IPS-NIHi7 (cell line): ENCODE results near the gene CDC73.
A peak's percentile ranks its signal among the peaks of the same experiment; 100 is the strongest.
"Not testable (repeated sequence)": the region's sequence is repeated elsewhere in the genome, so short reads cannot be mapped to it uniquely, and the experiment has no call there.

ENCODE experiments used
- DNase-seq: peaks from one replicate; pipeline ENCODE4 v3.0.0; 2012; ENCODE audit warnings: mixed read lengths; ENCODE audit errors: extremely low spot score

The CDC73 gene

GRCh38 chr1:193181536-193181935, 59.7 kb downstream of the CDC73 start:
- DNase-seq: no peak

- no peak for DNase-seq
Observed at GRCh38 chr1:193181985-193182384, 60.2 kb downstream of the CDC73 start.

- DNase-seq: peak; percentile 10
Observed at GRCh38 chr1:193183019-193183627, 61.3 kb downstream of the CDC73 start.

- no peak for DNase-seq
Observed at GRCh38 chr1:193184776-193185175, 62.9 kb downstream of the CDC73 start.

- no peak for DNase-seq
Observed at GRCh38 chr1:193185211-193185610, 63.4 kb downstream of the CDC73 start.

GRCh38 chr1:193185901-193186731, 64.3 kb downstream of the CDC73 start, which contains the start of gene B3GALT2:
Gene B3GALT2, minus strand, starts transcription at chr1:193186613. Its CDS starts 5,051 bp downstream, at chr1:193181562.
- no peak for DNase-seq

- DNase-seq: no peak
Observed at GRCh38 chr1:193187114-193187513, 65.3 kb downstream of the CDC73 start.

- DNase-seq: not testable (repeated sequence)
Observed at GRCh38 chr1:193188915-193189314, 67.1 kb downstream of the CDC73 start.

- DNase-seq: no peak
Observed at GRCh38 chr1:193189442-193190095, 67.7 kb downstream of the CDC73 start.

GRCh38 chr1:193190096-193190744, 68.4 kb downstream of the CDC73 start:
- no peak for DNase-seq

- no peak for DNase-seq
Observed at GRCh38 chr1:193192586-193192985, 70.8 kb downstream of the CDC73 start.

- no peak for DNase-seq
Observed at GRCh38 chr1:193199940-193200339, 78.1 kb downstream of the CDC73 start.

- no peak for DNase-seq
Observed at GRCh38 chr1:193201021-193201420, 79.2 kb downstream of the CDC73 start.

GRCh38 chr1:193210996-193211395, 89.2 kb downstream of the CDC73 start:
- DNase-seq: no peak

GRCh38 chr1:193211539-193211938, 89.7 kb downstream of the CDC73 start:
- no peak for DNase-seq

- DNase-seq: no peak
Observed at GRCh38 chr1:193212637-193213036, 90.8 kb downstream of the CDC73 start.

- DNase-seq: no peak
Observed at GRCh38 chr1:193213998-193214397, 92.2 kb downstream of the CDC73 start.

- DNase-seq: peak; percentile 35
Observed at GRCh38 chr1:193216920-193217319, 95.1 kb downstream of the CDC73 start.

GRCh38 chr1:193219391-193219790, 97.6 kb downstream of the CDC73 start:
- no peak for DNase-seq

GRCh38 chr1:193221651-193222050, 99.8 kb downstream of the CDC73 start:
- no peak for DNase-seq

GRCh38 chr1:193222056-193222615, 100.3 kb downstream of the CDC73 start:
- no peak for DNase-seq

- no peak for DNase-seq
Observed at GRCh38 chr1:193229136-193229535, 107.3 kb downstream of the CDC73 start.
